HepG2 (cell line): ENCODE measurements around the gene PRDM15. TPM values are rescaled to one million over a fixed set of nuclear protein-coding genes. Genes with fewer than 3 reads are reported as not detected.

Source experiments
- FOXO1 ChIP-seq: sonication (generic); formaldehyde crosslinking; IDR thresholded peaks from 2 replicates; pipeline ENCODE4 v1.4.0; 2020; ENCODE audit warnings: missing genetic modification reagents
- HHEX ChIP-seq: IDR thresholded peaks from 2 replicates; pipeline ENCODE4 v1.6.1; 2016; ENCODE audit warnings: control low read depth
- HNRNPH1 ChIP-seq: fragments of 200-400 bp; formaldehyde crosslinking; optimal IDR thresholded peaks from 2 replicates; pipeline ENCODE3; 2017; ENCODE audit warnings: mild to moderate bottlenecking, low read depth, low read length
- MTA3 ChIP-seq: sonication (generic); formaldehyde crosslinking; IDR thresholded peaks from 2 replicates; pipeline ENCODE4 v1.4.0; 2020; ENCODE audit warnings: missing genetic modification reagents
- NFAT5 ChIP-seq: sonication (generic); formaldehyde crosslinking; IDR thresholded peaks from 2 replicates; pipeline ENCODE4 v1.4.0; 2020; ENCODE audit warnings: missing genetic modification reagents
- PAXIP1 ChIP-seq: sonication (generic); formaldehyde crosslinking; conservative IDR thresholded peaks from 2 replicates; pipeline ENCODE4 v1.4.0; 2020; ENCODE audit warnings: mild to moderate bottlenecking, missing genetic modification reagents, moderate library complexity
- PBX3 ChIP-seq: sonication (generic); formaldehyde crosslinking; IDR thresholded peaks from 2 replicates; pipeline ENCODE4 v1.8.1; 2023; ENCODE audit warnings: missing genetic modification reagents, inconsistent platforms, borderline replicate concordance
- PHB2 ChIP-seq: fragments of 450-650 bp; IDR thresholded peaks from 2 replicates; pipeline ENCODE4 v1.6.1; 2018; ENCODE audit not compliant: partially characterized antibody
- RCOR2 ChIP-seq: IDR thresholded peaks from 2 replicates; pipeline ENCODE4 v1.6.1; 2016; ENCODE audit warnings: missing biosample characterization, missing genetic modification reagents
- ZFYVE20 ChIP-seq: sonication (generic); formaldehyde crosslinking; IDR thresholded peaks from 2 replicates; pipeline ENCODE4 v1.8.0; 2023; ENCODE audit warnings: low read depth, mild to moderate bottlenecking, moderate library complexity, missing genetic modification reagents, borderline replicate concordance
- ZNF10 ChIP-seq: sonication (generic); formaldehyde crosslinking; IDR thresholded peaks from 2 replicates; pipeline ENCODE4 v1.4.0; 2020; ENCODE audit warnings: mild to moderate bottlenecking, low read depth, missing genetic modification reagents, borderline replicate concordance
- ZNF484 ChIP-seq: sonication (generic); formaldehyde crosslinking; IDR thresholded peaks from 2 replicates; pipeline ENCODE4 v1.5.1; 2020; ENCODE audit warnings: mild to moderate bottlenecking, low read depth, missing genetic modification reagents, borderline replicate concordance
- polyA plus RNA-seq, 8 experiments: library from polyadenylated mRNA; depleted of rRNA in 3 of 8; stranded (reverse) in 7 of 8; unstranded in 1 of 8; fragments of >200 nt; fragmentation: Illumina TruSeq in 4 of 8; extraction: Trizol in 4 of 8; gene quantifications; 2 replicates each; pipeline versions ENCODE4 v1.2.1 to v1.2.3, GENCODE V29; 2011 to 2016; ENCODE audit warnings: low read depth in 4 of 8, missing spikeins in 1 of 8, mixed read lengths in 1 of 8; ENCODE audit not compliant: insufficient read depth in 1 of 8
- total RNA-seq, 5 experiments: library from RNA; depleted of rRNA; stranded (reverse); fragments of >200 nt; fragmentation: Illumina TruSeq; extraction: Trizol; gene quantifications; 2 replicates each; pipeline ENCODE4 v1.2.3, GENCODE V29; 2016; ENCODE audit warnings: low read depth in 1 of 5

PRDM15 gene
- total and polyA plus RNA-seq, 2 of the 13 experiments (the other 11 are each of a cell fraction or from before 2014, with no cell fraction given), result 4.0 to 6.9 TPM

- no peak for TF ChIP-seq NFAT5 (CRISPR knock-in tag)
- no peak for TF ChIP-seq HHEX
- TF ChIP-seq PHB2, result no peak
- no peak for TF ChIP-seq MTA3 (CRISPR knock-in tag)
- TF ChIP-seq PAXIP1 (CRISPR knock-in tag), result no peak
- no peak for TF ChIP-seq ZNF10
- TF ChIP-seq FOXO1 (CRISPR knock-in tag), result no peak
- no peak for TF ChIP-seq PBX3 (CRISPR knock-in tag)
- TF ChIP-seq RCOR2 (CRISPR knock-in tag), result no peak
- no peak for TF ChIP-seq HNRNPH1
- no peak for TF ChIP-seq ZFYVE20 (CRISPR knock-in tag)
- no peak for TF ChIP-seq ZNF484 (CRISPR knock-in tag)
- TF ChIP-seq, all 625 proteins: peak for 0
These were observed 26.2 kb downstream of the PRDM15 start (continued) for GRCh38 chr21:41852929-41853320.
